Measurements from ENCODE around the gene STXBP5.

DNA sequence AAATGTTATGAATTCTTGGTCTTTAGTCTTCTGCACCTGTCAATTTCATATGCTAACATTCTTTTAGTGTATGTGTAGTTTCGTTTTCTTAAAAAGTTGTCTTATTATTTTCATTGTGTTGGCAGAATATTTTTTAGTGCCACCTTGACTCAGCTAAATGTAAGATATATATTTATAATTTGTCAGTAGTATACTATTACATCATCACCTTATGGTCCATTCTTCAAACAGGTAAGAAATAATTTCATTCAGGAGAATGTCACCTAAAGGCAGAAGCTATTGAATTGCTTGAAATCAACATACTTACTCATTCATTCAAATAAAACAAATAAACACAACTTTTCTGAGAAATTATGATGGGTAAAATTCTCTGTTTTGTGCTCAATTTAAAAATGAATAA, 3.5 kb upstream of the STXBP5 start:
- TF ChIP-seq, protein P1, sequence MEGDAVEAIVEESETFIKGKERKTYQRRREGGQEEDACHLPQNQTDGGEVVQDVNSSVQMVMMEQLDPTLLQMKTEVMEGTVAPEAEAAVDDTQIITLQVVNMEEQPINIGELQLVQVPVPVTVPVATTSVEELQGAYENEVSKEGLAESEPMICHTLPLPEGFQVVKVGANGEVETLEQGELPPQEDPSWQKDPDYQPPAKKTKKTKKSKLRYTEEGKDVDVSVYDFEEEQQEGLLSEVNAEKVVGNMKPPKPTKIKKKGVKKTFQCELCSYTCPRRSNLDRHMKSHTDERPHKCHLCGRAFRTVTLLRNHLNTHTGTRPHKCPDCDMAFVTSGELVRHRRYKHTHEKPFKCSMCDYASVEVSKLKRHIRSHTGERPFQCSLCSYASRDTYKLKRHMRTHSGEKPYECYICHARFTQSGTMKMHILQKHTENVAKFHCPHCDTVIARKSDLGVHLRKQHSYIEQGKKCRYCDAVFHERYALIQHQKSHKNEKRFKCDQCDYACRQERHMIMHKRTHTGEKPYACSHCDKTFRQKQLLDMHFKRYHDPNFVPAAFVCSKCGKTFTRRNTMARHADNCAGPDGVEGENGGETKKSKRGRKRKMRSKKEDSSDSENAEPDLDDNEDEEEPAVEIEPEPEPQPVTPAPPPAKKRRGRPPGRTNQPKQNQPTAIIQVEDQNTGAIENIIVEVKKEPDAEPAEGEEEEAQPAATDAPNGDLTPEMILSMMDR (optimal IDR thresholded peaks at IDR 0.05 in 1 of 3, IDR thresholded peaks at IDR 0.05 in 1 of 3, conservative IDR thresholded peaks at IDR 0.05 in 1 of 3; ENCODE audit: extremely low read depth in 1 of 3, insufficient read depth in 2 of 3, low read length in 3 of 3), result no peak
- TF ChIP-seq EZH2 (IDR thresholded peaks at IDR 0.05; ENCODE audit: low read length), result no peak
